Measurements from ENCODE around the gene PHLPP1.

The PHLPP1 gene

DNA sequence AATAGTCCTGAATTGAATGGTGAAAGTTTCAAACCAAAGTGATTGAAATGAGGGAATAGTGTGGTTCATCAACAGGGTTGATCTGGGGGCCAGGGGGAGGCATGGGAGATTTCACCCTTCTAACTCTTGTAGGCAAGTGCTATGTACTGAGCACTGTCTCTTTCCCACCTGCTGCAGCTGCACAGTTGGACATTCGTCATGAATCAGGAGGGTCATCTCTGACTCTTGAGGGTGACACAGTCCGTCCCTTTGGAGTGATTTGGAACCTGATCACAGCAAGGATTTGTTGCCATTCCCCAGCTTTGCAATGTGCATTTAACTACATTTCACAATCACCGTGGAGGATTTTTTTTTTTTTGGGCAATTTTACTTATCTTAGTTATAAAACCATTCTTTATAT lies 224.6 kb downstream of the PHLPP1 start:
- Histone ChIP-seq H3K9ac (ENCODE audit: low read length) (no peak overlapping the region), H3K27me3 (ENCODE audit: control insufficient read depth, insufficient read depth, low read length) (no peaks in the 10 kb centered on the region), H3K4me3 (ENCODE audit: low read depth, low read length) (no peak overlapping the region), H3K36me3 (ENCODE audit: control insufficient read depth, insufficient read depth, low read length) (peaks cover 33% of the 10 kb centered on the region), H3K27ac (ENCODE audit: low read depth, low read length) (no peak overlapping the region), H3K9me3 (ENCODE audit: control insufficient read depth, insufficient read depth, low read depth, low read length) (no peaks in the 10 kb centered on the region), H3K4me1 (ENCODE audit: control insufficient read depth, insufficient read depth, low read length) (no peaks in the 10 kb centered on the region)

DNA sequence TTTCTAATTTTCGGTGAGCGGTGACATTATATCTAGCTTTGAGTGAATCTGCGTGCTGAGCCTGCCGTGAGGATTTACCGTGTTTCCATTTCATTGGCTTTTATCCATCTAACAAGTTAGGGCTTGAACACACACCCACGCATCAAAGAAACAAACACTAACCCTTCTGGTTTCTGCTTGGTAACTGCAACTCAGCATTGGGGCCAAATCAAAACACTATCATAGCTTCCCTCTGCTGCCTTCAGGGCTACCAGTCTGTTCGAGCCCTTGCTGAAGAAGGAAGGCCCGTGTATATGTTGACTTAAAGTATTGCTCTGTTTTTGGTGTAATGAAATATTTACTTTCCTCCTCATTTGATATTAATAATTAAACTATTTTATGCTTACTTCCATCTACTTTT lies 227.2 kb downstream of the PHLPP1 start:
- Histone ChIP-seq H3K4me1 (ENCODE audit: control insufficient read depth, insufficient read depth, low read length) (no peaks in the 10 kb centered on the region), H3K27ac (ENCODE audit: low read depth, low read length) (no peak overlapping the region), H3K27me3 (ENCODE audit: control insufficient read depth, insufficient read depth, low read length) (no peaks in the 10 kb centered on the region), H3K9ac (ENCODE audit: low read length) (no peak overlapping the region), H3K9me3 (ENCODE audit: control insufficient read depth, insufficient read depth, low read depth, low read length) (no peaks in the 10 kb centered on the region), H3K4me3 (ENCODE audit: low read depth, low read length) (no peak overlapping the region), H3K36me3 (ENCODE audit: control insufficient read depth, insufficient read depth, low read length) (peaks cover 50% of the 10 kb centered on the region)

GRCh38 chr18:62944454-62944853 lies 229.1 kb downstream of the PHLPP1 start:
- no peaks in the 10 kb centered on the region for H3K27me3 ChIP-seq (ENCODE audit: control insufficient read depth, insufficient read depth, low read length)
- no peak overlapping the region for H3K27ac ChIP-seq (ENCODE audit: low read depth, low read length)
- peaks cover 51% of the 10 kb centered on the region for H3K36me3 ChIP-seq (ENCODE audit: control insufficient read depth, insufficient read depth, low read length)
- H3K9ac ChIP-seq (ENCODE audit: low read length): no peak overlapping the region
- H3K9me3 ChIP-seq (ENCODE audit: control insufficient read depth, insufficient read depth, low read depth, low read length): no peaks in the 10 kb centered on the region
- no peaks in the 10 kb centered on the region for H3K4me1 ChIP-seq (ENCODE audit: control insufficient read depth, insufficient read depth, low read length)
- no peak overlapping the region for H3K4me3 ChIP-seq (ENCODE audit: low read depth, low read length)

DNA sequence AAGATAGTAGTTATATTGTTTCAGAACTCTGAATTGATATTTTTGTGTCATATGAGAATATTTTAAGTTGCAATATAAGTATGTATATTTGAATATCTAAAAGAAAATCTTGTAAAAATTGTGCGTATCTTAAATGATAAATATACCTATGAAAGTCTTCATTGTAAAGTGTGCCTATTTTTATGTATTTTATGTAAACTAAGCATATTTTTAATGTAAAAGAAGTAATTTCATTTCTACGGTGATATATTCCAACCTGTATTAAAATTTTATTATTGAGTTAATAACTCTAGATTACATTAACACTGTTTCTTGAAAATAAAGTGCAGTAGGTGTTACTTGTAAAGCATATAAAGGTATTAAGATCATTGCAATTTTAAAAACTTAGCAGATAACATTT lies 233.4 kb downstream of the PHLPP1 start:
- Histone ChIP-seq H3K9ac (ENCODE audit: low read length) (no peak overlapping the region), H3K36me3 (ENCODE audit: control insufficient read depth, insufficient read depth, low read length) (peaks cover 38% of the 10 kb centered on the region), H3K4me1 (ENCODE audit: control insufficient read depth, insufficient read depth, low read length) (no peaks in the 10 kb centered on the region), H3K9me3 (ENCODE audit: control insufficient read depth, insufficient read depth, low read depth, low read length) (no peaks in the 10 kb centered on the region), H3K27ac (ENCODE audit: low read depth, low read length) (no peak overlapping the region), H3K27me3 (ENCODE audit: control insufficient read depth, insufficient read depth, low read length) (no peaks in the 10 kb centered on the region), H3K4me3 (ENCODE audit: low read depth, low read length) (no peak overlapping the region)

DNA sequence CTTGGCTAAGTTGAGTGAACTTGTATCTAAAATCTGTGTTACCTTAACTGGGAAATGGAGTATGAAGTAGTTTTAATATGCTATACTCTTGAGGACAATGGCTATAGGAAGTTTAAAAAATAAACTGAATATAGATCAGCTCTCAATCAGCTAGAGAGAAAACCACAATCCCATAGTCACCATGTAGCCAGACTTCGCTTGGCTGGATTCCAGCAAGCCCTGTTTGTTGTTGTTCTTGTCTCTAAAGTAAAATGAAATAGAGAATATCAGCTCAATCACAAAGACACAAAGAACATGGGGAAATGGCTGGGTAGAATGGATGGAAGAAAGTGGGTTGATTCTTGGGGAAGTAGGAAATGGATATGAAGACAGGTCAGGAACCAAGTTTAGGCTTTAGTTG lies 234.9 kb downstream of the PHLPP1 start:
- Histone ChIP-seq H3K9ac (ENCODE audit: low read length) (no peak overlapping the region), H3K27me3 (ENCODE audit: control insufficient read depth, insufficient read depth, low read length) (no peaks in the 10 kb centered on the region), H3K4me3 (ENCODE audit: low read depth, low read length) (no peak overlapping the region), H3K27ac (ENCODE audit: low read depth, low read length) (no peak overlapping the region), H3K4me1 (ENCODE audit: control insufficient read depth, insufficient read depth, low read length) (no peaks in the 10 kb centered on the region; the same call in 1 of the 2 replicates), H3K36me3 (ENCODE audit: control insufficient read depth, insufficient read depth, low read length) (peaks cover 37% of the 10 kb centered on the region), H3K9me3 (ENCODE audit: control insufficient read depth, insufficient read depth, low read depth, low read length) (no peaks in the 10 kb centered on the region)

DNA sequence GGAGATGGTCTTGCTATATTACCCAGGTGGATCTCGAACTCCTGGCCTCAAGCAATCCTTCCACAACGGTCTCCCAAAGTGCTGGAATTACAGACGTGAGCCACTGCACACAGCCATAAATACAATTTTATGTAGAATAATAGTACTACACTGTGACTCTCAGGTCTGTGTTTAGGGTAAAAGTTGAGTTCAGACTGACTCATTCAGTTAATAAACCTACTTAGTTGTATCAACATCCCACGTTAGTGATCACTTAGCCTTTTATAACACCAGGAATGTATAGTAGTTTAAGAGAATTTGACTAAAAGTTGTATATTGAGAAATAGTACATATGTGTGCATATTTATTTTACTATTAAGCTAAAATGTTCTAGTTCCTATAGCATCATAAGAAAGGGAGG lies 237.5 kb downstream of the PHLPP1 start:
- no peaks in the 10 kb centered on the region for H3K9me3 ChIP-seq (ENCODE audit: control insufficient read depth, insufficient read depth, low read depth, low read length)
- H3K36me3 ChIP-seq (ENCODE audit: control insufficient read depth, insufficient read depth, low read length): peaks cover 24% of the 10 kb centered on the region
- H3K4me3 ChIP-seq (ENCODE audit: low read depth, low read length): no peak overlapping the region
- no peaks in the 10 kb centered on the region for H3K27me3 ChIP-seq (ENCODE audit: control insufficient read depth, insufficient read depth, low read length)
- H3K4me1 ChIP-seq (ENCODE audit: control insufficient read depth, insufficient read depth, low read length): no peaks in the 10 kb centered on the region; the same call in 1 of the 2 replicates
- no peak overlapping the region for H3K27ac ChIP-seq (ENCODE audit: low read depth, low read length)
- H3K9ac ChIP-seq (ENCODE audit: low read length): no peak overlapping the region

- Histone ChIP-seq H3K4me1 (ENCODE audit: control insufficient read depth, insufficient read depth, low read length) (no peaks in the 10 kb centered on the region; the same call in 1 of the 2 replicates), H3K27me3 (ENCODE audit: control insufficient read depth, insufficient read depth, low read length) (no peaks in the 10 kb centered on the region), H3K9me3 (ENCODE audit: control insufficient read depth, insufficient read depth, low read depth, low read length) (no peaks in the 10 kb centered on the region), H3K9ac (ENCODE audit: low read length) (no peak overlapping the region), H3K36me3 (ENCODE audit: control insufficient read depth, insufficient read depth, low read length) (peaks cover 27% of the 10 kb centered on the region), H3K27ac (ENCODE audit: low read depth, low read length) (no peak overlapping the region), H3K4me3 (ENCODE audit: low read depth, low read length) (no peak overlapping the region)
Observed at GRCh38 chr18:62953663-62954062, 238.3 kb downstream of the PHLPP1 start.

GRCh38 chr18:62954366-62954765 lies 239.0 kb downstream of the PHLPP1 start:
- H3K27me3 ChIP-seq (ENCODE audit: control insufficient read depth, insufficient read depth, low read length): no peaks in the 10 kb centered on the region
- H3K36me3 ChIP-seq (ENCODE audit: control insufficient read depth, insufficient read depth, low read length): peaks cover 30% of the 10 kb centered on the region
- H3K9me3 ChIP-seq (ENCODE audit: control insufficient read depth, insufficient read depth, low read depth, low read length): no peaks in the 10 kb centered on the region
- no peaks in the 10 kb centered on the region; the same call in 1 of the 2 replicates for H3K4me1 ChIP-seq (ENCODE audit: control insufficient read depth, insufficient read depth, low read length)
- H3K27ac ChIP-seq (ENCODE audit: low read depth, low read length): no peak overlapping the region
- no peak overlapping the region for H3K9ac ChIP-seq (ENCODE audit: low read length)
- H3K4me3 ChIP-seq (ENCODE audit: low read depth, low read length): no peak overlapping the region

DNA sequence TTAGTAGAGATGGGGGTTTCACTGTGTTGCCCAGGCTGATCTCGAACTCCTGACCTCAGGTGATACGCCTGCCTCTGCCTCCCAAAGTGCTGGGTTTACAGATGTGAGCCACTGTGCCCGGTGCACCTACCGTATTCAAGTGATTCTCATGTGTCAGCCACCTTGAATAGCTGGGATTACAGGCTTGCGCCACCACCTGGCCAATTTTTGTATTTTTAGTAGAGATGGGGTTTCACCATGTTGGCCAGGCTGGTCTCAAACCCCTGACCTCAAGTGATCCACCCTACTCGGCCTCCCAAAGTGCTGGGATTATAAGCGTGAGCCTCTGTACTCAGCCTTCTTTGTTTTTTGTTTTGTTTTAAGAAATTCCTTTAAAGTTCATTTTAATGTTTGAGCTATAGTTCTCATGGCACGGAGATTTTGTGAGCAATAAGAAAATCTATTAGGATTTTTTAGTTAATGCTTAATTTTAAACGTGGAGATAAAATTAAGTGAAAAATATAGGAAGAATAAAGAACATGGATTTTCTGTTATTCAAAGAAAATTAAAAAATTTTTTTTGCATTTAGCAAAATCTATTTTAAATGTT lies 242.6 kb downstream of the PHLPP1 start:
- H3K36me3 ChIP-seq (ENCODE audit: control insufficient read depth, insufficient read depth, low read length): peaks cover 23% of the 10 kb centered on the region
- no peaks in the 10 kb centered on the region for H3K27me3 ChIP-seq (ENCODE audit: control insufficient read depth, insufficient read depth, low read length)
- H3K27ac ChIP-seq (ENCODE audit: low read depth, low read length): no peak overlapping the region
- H3K4me3 ChIP-seq (ENCODE audit: low read depth, low read length): no peak overlapping the region
- peaks cover 3% of the 10 kb centered on the region for H3K4me1 ChIP-seq (ENCODE audit: control insufficient read depth, insufficient read depth, low read length)
- H3K9ac ChIP-seq (ENCODE audit: low read length): no peak overlapping the region
- H3K9me3 ChIP-seq (ENCODE audit: control insufficient read depth, insufficient read depth, low read depth, low read length): no peaks in the 10 kb centered on the region

GRCh38 chr18:62959481-62959880 lies 244.1 kb downstream of the PHLPP1 start:
- Histone ChIP-seq H3K36me3 (ENCODE audit: control insufficient read depth, insufficient read depth, low read length) (peaks cover 35% of the 10 kb centered on the region), H3K9me3 (ENCODE audit: control insufficient read depth, insufficient read depth, low read depth, low read length) (no peaks in the 10 kb centered on the region)

GRCh38 chr18:62963507-62963906 lies 248.2 kb downstream of the PHLPP1 start:
- Histone ChIP-seq H3K4me1 (ENCODE audit: control insufficient read depth, insufficient read depth, low read length) (peaks cover 10% of the 10 kb centered on the region), H3K27ac (ENCODE audit: low read depth, low read length) (0 out of 2 replicates have a peak overlapping the region, but pooled peaks have one; percentile 26), H3K9ac (ENCODE audit: low read length) (no peak overlapping the region), H3K36me3 (ENCODE audit: control insufficient read depth, insufficient read depth, low read length) (peaks cover 40% of the 10 kb centered on the region), H3K4me3 (ENCODE audit: low read depth, low read length) (no peak overlapping the region), H3K9me3 (ENCODE audit: control insufficient read depth, insufficient read depth, low read depth, low read length) (no peaks in the 10 kb centered on the region), H3K27me3 (ENCODE audit: control insufficient read depth, insufficient read depth, low read length) (no peaks in the 10 kb centered on the region)

More at GRCh38 chr18:62959481-62959880, 244.1 kb downstream of the PHLPP1 start:
- Histone ChIP-seq H3K4me3 (ENCODE audit: low read depth, low read length) (no peak overlapping the region), H3K27me3 (ENCODE audit: control insufficient read depth, insufficient read depth, low read length) (no peaks in the 10 kb centered on the region), H3K4me1 (ENCODE audit: control insufficient read depth, insufficient read depth, low read length) (peaks cover 10% of the 10 kb centered on the region), H3K9ac (ENCODE audit: low read length) (no peak overlapping the region), H3K27ac (ENCODE audit: low read depth, low read length) (no peak overlapping the region)
